ENCODE results near the gene CDC42EP1. TPM values are rescaled to one million over a fixed set of nuclear protein-coding genes. Genes with fewer than 3 reads are reported as not detected.
"Not testable (repeated sequence)": the region's sequence is repeated elsewhere in the genome, so short reads cannot be mapped to it uniquely, and the experiment has no call there.

CDC42EP1 gene
- total and polyA plus RNA-seq, 7 donors: 14.6 to 64.1 (median 24.6) TPM

GRCh38 chr22:37547251-37547741 is 13.0 kb upstream of the CDC42EP1 start:
- no peaks in the 10 kb centered on the region for H3K9me3 ChIP-seq
- peaks cover 0 to 51% (median 47%) of the 10 kb centered on the region in 4 donors for H3K4me1 ChIP-seq
- WGBS, 2 donors: 76% methylated on average over 9 of the region's 9 CpGs
- H3K4me3 ChIP-seq: no peak overlapping the region
- no peaks in the 10 kb centered on the region for H3K36me3 ChIP-seq
- no peaks in the 10 kb centered on the region for H3K27me3 ChIP-seq
- intact Hi-C loops (cut with DNase I): no loop called here
- TF ChIP-seq POLR2A (IDR thresholded peaks at IDR 0.05) (no peak), EP300 (IDR thresholded peaks at IDR 0.05) (no peak), POLR2AphosphoS5 (IDR thresholded peaks at IDR 0.05) (no peak)
- TF ChIP-seq, protein P1, sequence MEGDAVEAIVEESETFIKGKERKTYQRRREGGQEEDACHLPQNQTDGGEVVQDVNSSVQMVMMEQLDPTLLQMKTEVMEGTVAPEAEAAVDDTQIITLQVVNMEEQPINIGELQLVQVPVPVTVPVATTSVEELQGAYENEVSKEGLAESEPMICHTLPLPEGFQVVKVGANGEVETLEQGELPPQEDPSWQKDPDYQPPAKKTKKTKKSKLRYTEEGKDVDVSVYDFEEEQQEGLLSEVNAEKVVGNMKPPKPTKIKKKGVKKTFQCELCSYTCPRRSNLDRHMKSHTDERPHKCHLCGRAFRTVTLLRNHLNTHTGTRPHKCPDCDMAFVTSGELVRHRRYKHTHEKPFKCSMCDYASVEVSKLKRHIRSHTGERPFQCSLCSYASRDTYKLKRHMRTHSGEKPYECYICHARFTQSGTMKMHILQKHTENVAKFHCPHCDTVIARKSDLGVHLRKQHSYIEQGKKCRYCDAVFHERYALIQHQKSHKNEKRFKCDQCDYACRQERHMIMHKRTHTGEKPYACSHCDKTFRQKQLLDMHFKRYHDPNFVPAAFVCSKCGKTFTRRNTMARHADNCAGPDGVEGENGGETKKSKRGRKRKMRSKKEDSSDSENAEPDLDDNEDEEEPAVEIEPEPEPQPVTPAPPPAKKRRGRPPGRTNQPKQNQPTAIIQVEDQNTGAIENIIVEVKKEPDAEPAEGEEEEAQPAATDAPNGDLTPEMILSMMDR (IDR thresholded peaks at IDR 0.05): no peak
- DNase-seq: no peak
- peak overlapping the region; percentile 87 to 94 (median 88) for H3K27ac ChIP-seq

DNA sequence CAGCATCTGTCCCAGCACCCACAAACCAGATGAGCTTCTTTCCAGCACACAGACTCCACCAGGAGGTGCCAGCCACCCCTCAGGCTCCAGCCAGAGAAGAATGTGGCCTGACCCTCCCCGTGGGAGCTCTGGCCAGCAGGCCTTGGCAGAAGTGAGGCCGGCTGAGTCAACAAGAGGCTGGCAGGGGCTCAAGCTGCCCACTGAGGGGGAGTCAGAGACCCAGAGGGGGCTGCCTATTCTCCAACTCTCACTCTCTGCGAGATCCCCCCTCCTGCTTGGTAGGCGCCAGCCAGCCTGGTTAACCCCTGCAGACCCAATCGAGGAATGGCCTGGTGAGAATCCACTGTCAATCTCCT is 10.6 kb upstream of the CDC42EP1 start:
- peaks cover 0 to 60% (median 52%) of the 10 kb centered on the region in 4 donors for H3K4me1 ChIP-seq
- WGBS, 2 donors: 69 to 73% methylated on average over 5 of the region's 5 CpGs
- H3K4me3 ChIP-seq: no peak overlapping the region
- DNase-seq: no peak
- no peaks in the 10 kb centered on the region for H3K27me3 ChIP-seq
- peak overlapping the region; percentile 34 to 57 (median 45) for H3K27ac ChIP-seq
- no peaks in the 10 kb centered on the region for H3K9me3 ChIP-seq
- H3K36me3 ChIP-seq: no peaks in the 10 kb centered on the region
- no peak for TF ChIP-seq POLR2AphosphoS5 (IDR thresholded peaks at IDR 0.05)
- TF ChIP-seq POLR2A (IDR thresholded peaks at IDR 0.05): no peak
- no peak for TF ChIP-seq EP300 (IDR thresholded peaks at IDR 0.05)
- TF ChIP-seq, protein P1 (IDR thresholded peaks at IDR 0.05): no peak
- intact Hi-C loops (cut with DNase I): no loop called here

- H3K27me3 ChIP-seq; H3K4me3 ChIP-seq; H3K9me3 ChIP-seq; H3K36me3 ChIP-seq; DNase-seq; H3K27ac ChIP-seq; intact Hi-C loops (cut with DNase I): not testable (repeated sequence)
- peaks cover 0 to 50% (median 40%) of the 10 kb centered on the region in 4 donors for H3K4me1 ChIP-seq
- WGBS, 2 donors: 89% methylated on average over 9 of the region's 9 CpGs
These were observed 9.4 kb upstream of the CDC42EP1 start for GRCh38 chr22:37550921-37551320.

DNA sequence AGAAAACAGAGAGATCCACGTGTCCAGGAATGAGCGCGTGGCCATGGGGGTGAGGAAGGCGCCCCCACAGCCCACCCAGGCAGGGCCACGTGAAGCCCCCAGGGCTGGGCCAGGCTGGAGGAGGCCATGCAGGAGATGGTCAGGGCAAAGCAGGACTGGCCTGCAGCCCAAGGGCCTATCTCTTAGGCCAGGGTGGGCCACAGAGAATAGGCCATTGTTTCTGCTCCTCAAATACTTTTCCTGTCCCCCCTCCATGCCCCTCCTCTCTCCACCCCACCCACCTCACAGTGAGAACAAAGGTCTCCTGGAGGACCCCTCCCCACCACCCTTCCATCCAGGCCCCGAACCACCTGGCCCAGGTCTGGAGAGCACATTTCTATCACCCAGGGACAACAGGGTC is 8.3 kb upstream of the CDC42EP1 start:
- intact Hi-C loops (cut with DNase I): no loop called here
- H3K9me3 ChIP-seq: no peaks in the 10 kb centered on the region
- no peaks in the 10 kb centered on the region for H3K36me3 ChIP-seq
- DNase-seq: no peak
- H3K27ac ChIP-seq: peak overlapping the region; percentile 53 to 66 (median 56)
- H3K27me3 ChIP-seq: no peaks in the 10 kb centered on the region
- no peak overlapping the region for H3K4me3 ChIP-seq
- WGBS, 2 donors: 75% methylated on average over 6 of the region's 6 CpGs
- no peak for TF ChIP-seq EP300 (IDR thresholded peaks at IDR 0.05)
- no peak for TF ChIP-seq POLR2A (IDR thresholded peaks at IDR 0.05)
- TF ChIP-seq POLR2AphosphoS5 (IDR thresholded peaks at IDR 0.05): no peak
- TF ChIP-seq, protein P1 (IDR thresholded peaks at IDR 0.05): no peak
- H3K4me1 ChIP-seq: peaks cover 0 to 39% (median 30%) of the 10 kb centered on the region in 4 donors

- Histone ChIP-seq H3K27ac (peak overlapping the region; percentile 53 to 66 (median 56)), H3K4me3 (no peak overlapping the region), H3K27me3 (no peaks in the 10 kb centered on the region), H3K4me1 (peaks cover 0 to 32% (median 25%) of the 10 kb centered on the region in 4 donors), H3K9me3 (no peaks in the 10 kb centered on the region), H3K36me3 (no peaks in the 10 kb centered on the region)
- no peak for DNase-seq
- intact Hi-C loops (cut with DNase I): no loop called here
- TF ChIP-seq, protein P1 (IDR thresholded peaks at IDR 0.05): no peak
- TF ChIP-seq POLR2AphosphoS5 (IDR thresholded peaks at IDR 0.05) (no peak), POLR2A (IDR thresholded peaks at IDR 0.05) (no peak), EP300 (IDR thresholded peaks at IDR 0.05) (no peak)
- WGBS, 2 donors: 17 to 50% methylated on average over 16 of the region's 16 CpGs
These were observed 7.6 kb upstream of the CDC42EP1 start for GRCh38 chr22:37552524-37553163.
